OCI-LY1 (cell line): ENCODE data around the gene TLK1.

Experiments
- H2AFZ ChIP-seq: fragments of 200-600 bp; sonication (generic), shearing (Covaris generic); 2 replicates; pipeline ENCODE4 v1.6.0; 2014; ENCODE audit warnings: antibody characterized with exemption, mild to moderate bottlenecking, low read length
- H3F3A ChIP-seq: fragments of 200-600 bp; sonication (generic), shearing (Covaris generic); 2 replicates; pipeline ENCODE4 v1.6.0; 2014; ENCODE audit warnings: mild to moderate bottlenecking, antibody characterized with exemption, low read length, moderate library complexity; ENCODE audit not compliant: insufficient read depth
- H3K27ac ChIP-seq: fragments of 200-600 bp; sonication (generic); 2 replicates; pipeline ENCODE4 v1.5.1; 2014; ENCODE audit warnings: low read length, mixed run types, mild to moderate bottlenecking, low read depth; ENCODE audit not compliant: poor library complexity, severe bottlenecking
- H3K27me3 ChIP-seq: fragments of 200-600 bp; sonication (generic); 2 replicates; pipeline ENCODE4 v1.6.0; 2014; ENCODE audit warnings: antibody characterized with exemption, mild to moderate bottlenecking, low read length, moderate library complexity; ENCODE audit not compliant: insufficient read depth
- H3K36me3 ChIP-seq: fragments of 200-600 bp; sonication (generic); 2 replicates; pipeline ENCODE4 v1.6.1; 2014; ENCODE audit warnings: mild to moderate bottlenecking, antibody characterized with exemption, low read length, moderate library complexity, mixed read lengths; ENCODE audit not compliant: insufficient read depth
- H3K4me1 ChIP-seq: fragments of 200-600 bp; sonication (generic); 2 replicates; pipeline ENCODE4 v1.5.1; 2014; ENCODE audit warnings: mild to moderate bottlenecking, low read length, moderate library complexity; ENCODE audit not compliant: insufficient read depth, severe bottlenecking
- H3K4me2 ChIP-seq: fragments of 200-600 bp; sonication (generic), shearing (Covaris generic); 2 replicates; pipeline ENCODE4 v1.6.1; 2014; ENCODE audit warnings: low read length
- H3K4me3 ChIP-seq: fragments of 200-600 bp; sonication (generic); 2 replicates; pipeline ENCODE4 v1.5.1; 2014; ENCODE audit warnings: low read length, low read depth, mild to moderate bottlenecking, mixed read lengths; ENCODE audit not compliant: poor library complexity, severe bottlenecking
- H3K79me2 ChIP-seq: fragments of 200-600 bp; shearing (Covaris generic); 2 replicates; pipeline ENCODE4 v1.6.1; 2016; ENCODE audit warnings: mixed run types, low read length, mixed read lengths; ENCODE audit not compliant: insufficient read depth
- H3K9ac ChIP-seq: fragments of 200-600 bp; sonication (generic), shearing (Covaris generic); 2 replicates; pipeline ENCODE4 v1.6.1; 2014; ENCODE audit warnings: mild to moderate bottlenecking, low read length, mixed read lengths
- H3K9me2 ChIP-seq: fragments of 200-600 bp; sonication (generic), shearing (Covaris generic); 2 replicates; pipeline ENCODE4 v1.6.1; 2014; ENCODE audit warnings: low read depth, mild to moderate bottlenecking, low read length, mixed read lengths
- H3K9me3 ChIP-seq: fragments of 200-600 bp; shearing (Covaris generic); 2 replicates; pipeline ENCODE4 v1.6.1; 2014; ENCODE audit warnings: low read length, mixed read lengths
- H4K20me1 ChIP-seq: fragments of 200-600 bp; sonication (generic), shearing (Covaris generic); 2 replicates; pipeline ENCODE4 v1.6.0; 2016; ENCODE audit warnings: mild to moderate bottlenecking, low read length; ENCODE audit not compliant: insufficient read depth
- EZH2 ChIP-seq: fragments of 200-600 bp; sonication (generic), shearing (Covaris generic); IDR thresholded peaks from 2 replicates; pipeline ENCODE4 v1.8.0; 2017; ENCODE audit warnings: borderline replicate concordance, mixed run types, mild to moderate bottlenecking, antibody characterized with exemption, low read length, moderate library complexity, mixed read lengths
- TF ChIP-seq, protein P1 (sequence below): fragments of 200-600 bp; sonication (generic), shearing (Covaris generic); IDR thresholded peaks from 2 replicates; pipeline ENCODE4 v1.5.1; 2017; ENCODE audit warnings: mild to moderate bottlenecking, antibody characterized with exemption, low read length, moderate library complexity, mixed read lengths

Gene TLK1

GRCh38 chr2:171042253-171042969 is 118.3 kb downstream of the TLK1 start:
- no peaks in the 10 kb centered on the region for H3K4me1 ChIP-seq
- peaks cover 93% of the 10 kb centered on the region for H3K36me3 ChIP-seq
- no peak overlapping the region for H3K4me2 ChIP-seq
- H3K27me3 ChIP-seq: no peaks in the 10 kb centered on the region
- no peaks in the 10 kb centered on the region for H3K9me2 ChIP-seq
- H3K9ac ChIP-seq: no peak overlapping the region
- H4K20me1 ChIP-seq: no peaks in the 10 kb centered on the region
- H2AFZ ChIP-seq: no peak overlapping the region
- H3F3A ChIP-seq: no peaks in the 10 kb centered on the region
- no peaks in the 10 kb centered on the region for H3K79me2 ChIP-seq
- TF ChIP-seq, protein P1, sequence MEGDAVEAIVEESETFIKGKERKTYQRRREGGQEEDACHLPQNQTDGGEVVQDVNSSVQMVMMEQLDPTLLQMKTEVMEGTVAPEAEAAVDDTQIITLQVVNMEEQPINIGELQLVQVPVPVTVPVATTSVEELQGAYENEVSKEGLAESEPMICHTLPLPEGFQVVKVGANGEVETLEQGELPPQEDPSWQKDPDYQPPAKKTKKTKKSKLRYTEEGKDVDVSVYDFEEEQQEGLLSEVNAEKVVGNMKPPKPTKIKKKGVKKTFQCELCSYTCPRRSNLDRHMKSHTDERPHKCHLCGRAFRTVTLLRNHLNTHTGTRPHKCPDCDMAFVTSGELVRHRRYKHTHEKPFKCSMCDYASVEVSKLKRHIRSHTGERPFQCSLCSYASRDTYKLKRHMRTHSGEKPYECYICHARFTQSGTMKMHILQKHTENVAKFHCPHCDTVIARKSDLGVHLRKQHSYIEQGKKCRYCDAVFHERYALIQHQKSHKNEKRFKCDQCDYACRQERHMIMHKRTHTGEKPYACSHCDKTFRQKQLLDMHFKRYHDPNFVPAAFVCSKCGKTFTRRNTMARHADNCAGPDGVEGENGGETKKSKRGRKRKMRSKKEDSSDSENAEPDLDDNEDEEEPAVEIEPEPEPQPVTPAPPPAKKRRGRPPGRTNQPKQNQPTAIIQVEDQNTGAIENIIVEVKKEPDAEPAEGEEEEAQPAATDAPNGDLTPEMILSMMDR: no peak
- no peak for TF ChIP-seq EZH2
- H3K27ac ChIP-seq: no peak overlapping the region
- no peak overlapping the region for H3K4me3 ChIP-seq
- no peaks in the 10 kb centered on the region for H3K9me3 ChIP-seq

GRCh38 chr2:171036532-171036931 is 124.2 kb downstream of the TLK1 start:
- Histone ChIP-seq H3K4me2 (no peak overlapping the region), H3K36me3 (peaks cover 91% of the 10 kb centered on the region), H3K9me3 (no peaks in the 10 kb centered on the region), H3K27me3 (no peaks in the 10 kb centered on the region), H3K4me1 (no peaks in the 10 kb centered on the region), H4K20me1 (no peaks in the 10 kb centered on the region), H3K79me2 (no peaks in the 10 kb centered on the region), H3K4me3 (no peak overlapping the region), H2AFZ (no peak overlapping the region), H3F3A (no peaks in the 10 kb centered on the region), H3K9me2 (no peaks in the 10 kb centered on the region), H3K27ac (no peak overlapping the region), H3K9ac (no peak overlapping the region)
- TF ChIP-seq, protein P1: no peak
- TF ChIP-seq EZH2: no peak

- Histone ChIP-seq H4K20me1 (no peaks in the 10 kb centered on the region), H3K9me2 (no peaks in the 10 kb centered on the region), H3K9ac (no peak overlapping the region), H3F3A (no peaks in the 10 kb centered on the region), H3K4me1 (no peaks in the 10 kb centered on the region), H3K36me3 (peaks cover 82% of the 10 kb centered on the region), H3K9me3 (no peaks in the 10 kb centered on the region), H3K4me2 (no peak overlapping the region), H3K27me3 (no peaks in the 10 kb centered on the region), H3K79me2 (no peaks in the 10 kb centered on the region), H3K4me3 (no peak overlapping the region), H2AFZ (no peak overlapping the region), H3K27ac (no peak overlapping the region)
- no peak for TF ChIP-seq EZH2
- TF ChIP-seq, protein P1: no peak
These were observed 126.4 kb downstream of the TLK1 start for GRCh38 chr2:171034315-171034714.
